Ishikawa (cell line): ENCODE measurements around the gene NONO.

Source experiments
- CEBPB ChIP-seq: IDR thresholded peaks from 2 replicates; pipeline ENCODE4 v1.6.1; 2012
- EGR1 ChIP-seq: IDR thresholded peaks from 2 replicates; pipeline ENCODE4 v1.6.1; 2012
- EP300 ChIP-seq: IDR thresholded peaks from 2 replicates; pipeline ENCODE4 v1.6.1; 2012; ENCODE audit warnings: borderline replicate concordance
- FOXM1 ChIP-seq: IDR thresholded peaks from 2 replicates; pipeline ENCODE4 v1.6.1; 2012; ENCODE audit warnings: low read depth, borderline replicate concordance
- RAD21 ChIP-seq: IDR thresholded peaks from 2 replicates; pipeline ENCODE4 v1.6.1; 2012; ENCODE audit warnings: low read depth
- REST ChIP-seq: IDR thresholded peaks from 2 replicates; pipeline ENCODE4 v1.6.1; 2012; ENCODE audit warnings: low read depth, mild to moderate bottlenecking
- TAF1 ChIP-seq: IDR thresholded peaks from 2 replicates; pipeline ENCODE4 v1.6.1; 2012; ENCODE audit warnings: low read depth, mild to moderate bottlenecking
- TEAD4 ChIP-seq: IDR thresholded peaks from 2 replicates; pipeline ENCODE4 v1.6.1; 2012
- YY1 ChIP-seq: IDR thresholded peaks from 2 replicates; pipeline ENCODE4 v1.6.1; 2012; ENCODE audit warnings: low read depth
- TF ChIP-seq, protein P1 (sequence below): IDR thresholded peaks from 2 replicates; pipeline ENCODE4 v1.6.1; 2012

DNA sequence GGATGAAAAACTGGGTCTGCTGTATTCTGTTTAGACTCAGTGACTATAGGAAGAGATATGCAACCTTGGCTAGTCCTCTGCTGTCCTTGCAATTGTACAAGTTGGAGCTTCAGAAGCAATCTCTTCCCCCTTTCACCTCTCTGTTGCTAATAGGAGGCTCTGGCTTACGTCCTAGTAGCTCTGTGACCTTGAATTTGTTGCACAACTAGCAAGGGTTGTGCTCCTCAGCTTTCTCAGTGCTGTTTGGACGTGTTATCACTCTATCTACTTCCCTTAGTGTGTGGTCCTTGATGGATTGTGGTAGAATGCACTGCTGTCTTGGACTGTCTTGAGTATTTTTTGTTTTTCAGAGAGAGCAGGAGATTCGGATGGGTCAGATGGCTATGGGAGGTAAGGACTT lies 14.7 kb downstream of the NONO start:
- TF ChIP-seq, protein P1, sequence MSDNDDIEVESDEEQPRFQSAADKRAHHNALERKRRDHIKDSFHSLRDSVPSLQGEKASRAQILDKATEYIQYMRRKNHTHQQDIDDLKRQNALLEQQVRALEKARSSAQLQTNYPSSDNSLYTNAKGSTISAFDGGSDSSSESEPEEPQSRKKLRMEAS: no peak
- TF ChIP-seq REST (no peak), RAD21 (no peak), FOXM1 (no peak), EP300 (no peak), TAF1 (no peak), TEAD4 (no peak), CEBPB (no peak), YY1 (no peak), EGR1 (no peak)
